ENCODE results near the gene HOXD10.
A peak's percentile ranks its signal among the peaks of the same experiment; 100 is the strongest.

DNA sequence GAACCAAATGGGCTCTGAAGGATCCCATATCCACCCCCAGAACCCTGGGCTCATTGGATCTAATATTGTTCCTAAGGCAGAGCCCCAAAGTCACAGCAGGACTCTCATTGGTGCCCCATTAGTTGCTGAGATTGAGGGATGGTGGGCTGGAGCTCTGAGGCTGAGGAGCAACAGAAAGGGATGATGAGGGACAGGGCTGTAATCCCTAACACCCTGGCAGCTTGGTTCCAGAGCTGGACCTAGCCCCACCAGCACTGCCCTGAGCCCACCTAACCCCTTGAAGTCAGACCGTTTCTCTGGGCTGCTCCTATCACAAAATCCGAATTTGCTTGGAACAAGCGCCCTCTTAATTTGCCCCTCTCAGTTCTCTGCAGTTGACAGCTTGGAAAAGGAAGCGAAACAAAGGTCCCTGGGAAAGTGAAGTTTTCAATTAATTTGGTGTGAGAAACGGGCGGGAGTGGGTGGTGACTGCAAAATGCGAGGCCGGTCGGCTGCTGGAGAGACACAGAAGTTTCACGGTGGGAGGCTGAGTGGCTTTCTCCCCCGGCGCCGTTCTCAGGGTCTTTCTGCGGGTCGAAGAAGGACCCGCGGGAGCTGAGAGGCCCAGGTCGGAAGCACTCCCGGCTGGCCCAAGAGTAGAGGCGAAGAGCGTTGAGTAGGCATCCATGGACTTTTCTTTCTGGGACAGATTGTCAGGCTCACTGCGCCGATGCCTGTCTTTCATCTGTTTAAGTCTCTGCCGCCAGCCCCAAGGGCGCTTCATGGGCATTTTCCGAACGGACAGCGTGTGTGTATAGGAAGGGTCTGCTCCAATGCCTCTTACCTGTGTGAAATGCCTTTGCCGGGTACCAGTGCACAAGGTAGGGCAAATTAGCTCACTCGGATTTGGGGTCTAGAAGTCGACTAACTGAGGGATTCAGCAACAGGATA, 25.0 kb upstream of the HOXD10 start:
- TF ChIP-seq, protein P1, sequence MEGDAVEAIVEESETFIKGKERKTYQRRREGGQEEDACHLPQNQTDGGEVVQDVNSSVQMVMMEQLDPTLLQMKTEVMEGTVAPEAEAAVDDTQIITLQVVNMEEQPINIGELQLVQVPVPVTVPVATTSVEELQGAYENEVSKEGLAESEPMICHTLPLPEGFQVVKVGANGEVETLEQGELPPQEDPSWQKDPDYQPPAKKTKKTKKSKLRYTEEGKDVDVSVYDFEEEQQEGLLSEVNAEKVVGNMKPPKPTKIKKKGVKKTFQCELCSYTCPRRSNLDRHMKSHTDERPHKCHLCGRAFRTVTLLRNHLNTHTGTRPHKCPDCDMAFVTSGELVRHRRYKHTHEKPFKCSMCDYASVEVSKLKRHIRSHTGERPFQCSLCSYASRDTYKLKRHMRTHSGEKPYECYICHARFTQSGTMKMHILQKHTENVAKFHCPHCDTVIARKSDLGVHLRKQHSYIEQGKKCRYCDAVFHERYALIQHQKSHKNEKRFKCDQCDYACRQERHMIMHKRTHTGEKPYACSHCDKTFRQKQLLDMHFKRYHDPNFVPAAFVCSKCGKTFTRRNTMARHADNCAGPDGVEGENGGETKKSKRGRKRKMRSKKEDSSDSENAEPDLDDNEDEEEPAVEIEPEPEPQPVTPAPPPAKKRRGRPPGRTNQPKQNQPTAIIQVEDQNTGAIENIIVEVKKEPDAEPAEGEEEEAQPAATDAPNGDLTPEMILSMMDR (IDR thresholded peaks at IDR 0.05; ENCODE audit: poor library complexity, severe bottlenecking): no peak
- peak; percentile 92 for TF ChIP-seq EZH2 (IDR thresholded peaks at IDR 0.05; ENCODE audit: borderline replicate concordance, insufficient read depth, low read length, poor library complexity, severe bottlenecking)
- TF ChIP-seq POLR2AphosphoS5 (IDR thresholded peaks at IDR 0.05): no peak
- TF ChIP-seq EP300 (conservative IDR thresholded peaks at IDR 0.05; ENCODE audit: poor library complexity, severe bottlenecking): no peak
- no peak for TF ChIP-seq RAD21 (conservative IDR thresholded peaks at IDR 0.05)
- TF ChIP-seq, protein P2, sequence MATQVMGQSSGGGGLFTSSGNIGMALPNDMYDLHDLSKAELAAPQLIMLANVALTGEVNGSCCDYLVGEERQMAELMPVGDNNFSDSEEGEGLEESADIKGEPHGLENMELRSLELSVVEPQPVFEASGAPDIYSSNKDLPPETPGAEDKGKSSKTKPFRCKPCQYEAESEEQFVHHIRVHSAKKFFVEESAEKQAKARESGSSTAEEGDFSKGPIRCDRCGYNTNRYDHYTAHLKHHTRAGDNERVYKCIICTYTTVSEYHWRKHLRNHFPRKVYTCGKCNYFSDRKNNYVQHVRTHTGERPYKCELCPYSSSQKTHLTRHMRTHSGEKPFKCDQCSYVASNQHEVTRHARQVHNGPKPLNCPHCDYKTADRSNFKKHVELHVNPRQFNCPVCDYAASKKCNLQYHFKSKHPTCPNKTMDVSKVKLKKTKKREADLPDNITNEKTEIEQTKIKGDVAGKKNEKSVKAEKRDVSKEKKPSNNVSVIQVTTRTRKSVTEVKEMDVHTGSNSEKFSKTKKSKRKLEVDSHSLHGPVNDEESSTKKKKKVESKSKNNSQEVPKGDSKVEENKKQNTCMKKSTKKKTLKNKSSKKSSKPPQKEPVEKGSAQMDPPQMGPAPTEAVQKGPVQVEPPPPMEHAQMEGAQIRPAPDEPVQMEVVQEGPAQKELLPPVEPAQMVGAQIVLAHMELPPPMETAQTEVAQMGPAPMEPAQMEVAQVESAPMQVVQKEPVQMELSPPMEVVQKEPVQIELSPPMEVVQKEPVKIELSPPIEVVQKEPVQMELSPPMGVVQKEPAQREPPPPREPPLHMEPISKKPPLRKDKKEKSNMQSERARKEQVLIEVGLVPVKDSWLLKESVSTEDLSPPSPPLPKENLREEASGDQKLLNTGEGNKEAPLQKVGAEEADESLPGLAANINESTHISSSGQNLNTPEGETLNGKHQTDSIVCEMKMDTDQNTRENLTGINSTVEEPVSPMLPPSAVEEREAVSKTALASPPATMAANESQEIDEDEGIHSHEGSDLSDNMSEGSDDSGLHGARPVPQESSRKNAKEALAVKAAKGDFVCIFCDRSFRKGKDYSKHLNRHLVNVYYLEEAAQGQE (IDR thresholded peaks at IDR 0.05; ENCODE audit: borderline replicate concordance): no peak
- TF ChIP-seq MXI1 (conservative IDR thresholded peaks at IDR 0.05; ENCODE audit: poor library complexity, severe bottlenecking): no peak
